Neutrophil (primary cell): ENCODE results near the gene CD80.

ENCODE experiments used
- H3K27ac ChIP-seq: fragments of 200-600 bp; sonication (generic); 2 replicates; pipeline ENCODE4 v1.5.1; 2016; ENCODE audit warnings: mild to moderate bottlenecking, moderate library complexity
- H3K27me3 ChIP-seq: fragments of 200-600 bp; sonication (generic); 2 replicates; pipeline ENCODE4 v1.6.0; 2016; ENCODE audit warnings: mild to moderate bottlenecking
- H3K36me3 ChIP-seq: fragments of 200-600 bp; sonication (generic); 2 replicates; pipeline ENCODE4 v1.5.1; 2017
- H3K4me1 ChIP-seq, 2 experiments: fragments of 200-600 bp in 1 of 2; sonication (generic) in 1 of 2; 1 replicate in 1 of 2; 2 replicates in 1 of 2; pipeline versions ENCODE4 v1.5.1 to v1.6.1; 2013 to 2016; ENCODE audit warnings: low read depth in 1 of 2, low read length in 1 of 2, mild to moderate bottlenecking in 1 of 2, moderate library complexity in 1 of 2; ENCODE audit not compliant: control insufficient read depth in 1 of 2, insufficient read depth in 1 of 2
- H3K4me3 ChIP-seq, 2 experiments: fragments of 200-600 bp in 1 of 2; sonication (generic) in 1 of 2; 1 replicate in 1 of 2; 2 replicates in 1 of 2; pipeline ENCODE4 v1.5.1; 2013 to 2016; ENCODE audit warnings: low read depth in 1 of 2, low read length in 1 of 2, mild to moderate bottlenecking in 1 of 2, moderate library complexity in 1 of 2
- H3K9me3 ChIP-seq: fragments of 200-600 bp; sonication (generic); 2 replicates; pipeline ENCODE4 v1.5.1; 2016
- CTCF ChIP-seq: fragments of 200-600 bp; sonication (generic); IDR thresholded peaks from 2 replicates; pipeline ENCODE4 v1.5.1; 2016; ENCODE audit warnings: antibody characterized with exemption

CD80 gene

GRCh38 chr3:119530456-119530855 is 29.0 kb downstream of the CD80 start:
- peaks cover under 1% of the 10 kb centered on the region for H3K36me3 ChIP-seq
- H3K9me3 ChIP-seq, result no peaks in the 10 kb centered on the region
- no peaks in the 10 kb centered on the region for H3K27me3 ChIP-seq
- no peak overlapping the region for H3K27ac ChIP-seq
- no peak for TF ChIP-seq CTCF
- no peaks in the 10 kb centered on the region for H3K4me1 ChIP-seq
- no peak overlapping the region for H3K4me3 ChIP-seq

- no peaks in the 10 kb centered on the region for H3K27me3 ChIP-seq
- H3K4me3 ChIP-seq, result no peak overlapping the region
- H3K27ac ChIP-seq, result no peak overlapping the region
- H3K4me1 ChIP-seq, result no peaks in the 10 kb centered on the region
- no peaks in the 10 kb centered on the region for H3K9me3 ChIP-seq
- TF ChIP-seq CTCF, result no peak
- peaks cover 6% of the 10 kb centered on the region for H3K36me3 ChIP-seq
These were observed 29.5 kb downstream of the CD80 start for GRCh38 chr3:119529883-119530282.

- TF ChIP-seq CTCF, result no peak
- Histone ChIP-seq H3K9me3 (no peaks in the 10 kb centered on the region), H3K4me1 (no peaks in the 10 kb centered on the region), H3K27ac (no peak overlapping the region), H3K4me3 (no peak overlapping the region), H3K36me3 (peaks cover 28% of the 10 kb centered on the region), H3K27me3 (no peaks in the 10 kb centered on the region)
These were observed 31.7 kb downstream of the CD80 start for GRCh38 chr3:119527714-119528113.

- no peak for TF ChIP-seq CTCF
- Histone ChIP-seq H3K4me3 (no peak overlapping the region), H3K27ac (no peak overlapping the region), H3K27me3 (no peaks in the 10 kb centered on the region), H3K36me3 (peaks cover 48% of the 10 kb centered on the region), H3K4me1 (no peaks in the 10 kb centered on the region), H3K9me3 (no peaks in the 10 kb centered on the region)
These were observed 34.3 kb downstream of the CD80 start for GRCh38 chr3:119524931-119525662.

- no peaks in the 10 kb centered on the region for H3K4me1 ChIP-seq
- no peak for TF ChIP-seq CTCF
- H3K27ac ChIP-seq, result no peak overlapping the region
- no peak overlapping the region for H3K4me3 ChIP-seq
- H3K9me3 ChIP-seq, result no peaks in the 10 kb centered on the region
- no peaks in the 10 kb centered on the region for H3K27me3 ChIP-seq
- H3K36me3 ChIP-seq, result peaks cover 88% of the 10 kb centered on the region
These were observed 41.4 kb downstream of the CD80 start for GRCh38 chr3:119518026-119518425.
